ENCODE results near the gene BCKDHB. TPM values are rescaled to one million over a fixed set of nuclear protein-coding genes. Genes with fewer than 3 reads are reported as not detected.

The BCKDHB gene
- total RNA-seq, 1 experiment from 2014 or later = 17.7 TPM

- BruUV-seq (replicated peaks) = no TSS peak
- intact Hi-C loops (cut with micrococcal nuclease) = no loop called here
- H3K27me3 Mint-ChIP-seq (ENCODE audit: insufficient read depth, unreplicated experiment) = no peaks in the 10 kb centered on the region
- DNase-seq (ENCODE audit: unreplicated experiment) = no peak
- TF ChIP-seq CTCF (IDR thresholded peaks at IDR 0.05; ENCODE audit: unreplicated experiment) = no peak
- no peaks in the 10 kb centered on the region for H3K36me3 Mint-ChIP-seq (ENCODE audit: insufficient read depth, unreplicated experiment)
- H3K9me3 Mint-ChIP-seq (ENCODE audit: unreplicated experiment) = no peaks in the 10 kb centered on the region
- H3K27ac Mint-ChIP-seq (ENCODE audit: low read depth, unreplicated experiment) = no peak overlapping the region
- H3K4me3 Mint-ChIP-seq (ENCODE audit: unreplicated experiment) = no peak overlapping the region
- no peaks in the 10 kb centered on the region for H3K4me1 Mint-ChIP-seq (ENCODE audit: insufficient read depth, unreplicated experiment)
- CTCF ChIA-PET = no interaction called here
- POLR2A ChIA-PET = no interaction called here
Observed at GRCh38 chr6:80388507-80388906, 282.0 kb downstream of the BCKDHB start.

Other genes starting within 250 kb of the BCKDHB start
- 6.2 and 9.6 TPM in 2 replicates for gene ELOVL4, start 159.1 kb upstream of the BCKDHB start, total RNA-seq (2022)
- gene TTK, start 102.0 kb upstream of the BCKDHB start, total RNA-seq (2022) = 11.9 and 19.1 TPM in 2 replicates